Measurements from ENCODE around the gene TTC23L.

TTC23L gene

DNA sequence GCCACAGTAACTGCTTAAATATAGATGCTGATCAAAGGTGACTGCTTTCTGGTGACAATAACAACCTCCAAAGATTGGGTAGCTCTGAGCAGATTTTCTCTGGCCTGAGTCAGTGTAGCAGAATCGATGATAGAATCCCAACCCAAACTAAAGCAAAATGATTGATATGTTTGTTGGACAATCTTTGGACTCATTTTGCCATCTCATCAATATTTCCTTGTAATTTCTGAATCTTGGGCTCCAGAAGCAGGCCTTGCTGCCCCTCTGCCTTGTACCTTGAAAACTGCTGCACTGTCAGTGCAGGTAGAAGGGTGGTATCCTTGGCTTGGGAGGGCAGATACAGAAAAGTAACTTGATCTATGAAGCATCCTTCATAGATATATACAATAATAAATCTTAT lies 18.9 kb downstream of the TTC23L start:
- no peak overlapping the region for H3K4me3 ChIP-seq (ENCODE audit: low read depth, low read length)
- DNase-seq (ENCODE audit: low read depth), result no peak
- TF ChIP-seq, protein P1, sequence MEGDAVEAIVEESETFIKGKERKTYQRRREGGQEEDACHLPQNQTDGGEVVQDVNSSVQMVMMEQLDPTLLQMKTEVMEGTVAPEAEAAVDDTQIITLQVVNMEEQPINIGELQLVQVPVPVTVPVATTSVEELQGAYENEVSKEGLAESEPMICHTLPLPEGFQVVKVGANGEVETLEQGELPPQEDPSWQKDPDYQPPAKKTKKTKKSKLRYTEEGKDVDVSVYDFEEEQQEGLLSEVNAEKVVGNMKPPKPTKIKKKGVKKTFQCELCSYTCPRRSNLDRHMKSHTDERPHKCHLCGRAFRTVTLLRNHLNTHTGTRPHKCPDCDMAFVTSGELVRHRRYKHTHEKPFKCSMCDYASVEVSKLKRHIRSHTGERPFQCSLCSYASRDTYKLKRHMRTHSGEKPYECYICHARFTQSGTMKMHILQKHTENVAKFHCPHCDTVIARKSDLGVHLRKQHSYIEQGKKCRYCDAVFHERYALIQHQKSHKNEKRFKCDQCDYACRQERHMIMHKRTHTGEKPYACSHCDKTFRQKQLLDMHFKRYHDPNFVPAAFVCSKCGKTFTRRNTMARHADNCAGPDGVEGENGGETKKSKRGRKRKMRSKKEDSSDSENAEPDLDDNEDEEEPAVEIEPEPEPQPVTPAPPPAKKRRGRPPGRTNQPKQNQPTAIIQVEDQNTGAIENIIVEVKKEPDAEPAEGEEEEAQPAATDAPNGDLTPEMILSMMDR (conservative IDR thresholded peaks at IDR 0.05; ENCODE audit: low read depth, low read length), result no peak

DNA sequence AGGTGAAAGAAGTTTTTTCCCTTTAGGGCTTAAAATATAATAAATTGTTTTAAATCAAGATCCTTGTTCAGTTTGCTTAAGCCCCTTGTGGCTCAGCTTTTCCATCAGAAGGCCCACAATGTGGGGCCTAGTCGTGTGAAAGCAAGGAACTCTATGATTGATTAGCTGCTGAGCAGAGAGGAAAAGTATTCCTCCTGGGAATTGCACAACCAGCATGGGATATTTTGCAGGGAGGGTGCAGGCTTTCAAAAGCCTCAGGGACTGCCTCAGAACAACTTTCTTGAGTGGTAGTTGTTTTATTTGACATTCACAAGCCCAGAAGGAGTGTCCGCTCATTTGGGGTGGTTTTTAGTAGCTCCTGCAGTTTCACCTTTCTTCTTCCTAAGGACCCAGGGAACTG lies 19.8 kb downstream of the TTC23L start:
- DNase-seq (ENCODE audit: low read depth), result no peak
- TF ChIP-seq, protein P1 (conservative IDR thresholded peaks at IDR 0.05; ENCODE audit: low read depth, low read length), result no peak

DNA sequence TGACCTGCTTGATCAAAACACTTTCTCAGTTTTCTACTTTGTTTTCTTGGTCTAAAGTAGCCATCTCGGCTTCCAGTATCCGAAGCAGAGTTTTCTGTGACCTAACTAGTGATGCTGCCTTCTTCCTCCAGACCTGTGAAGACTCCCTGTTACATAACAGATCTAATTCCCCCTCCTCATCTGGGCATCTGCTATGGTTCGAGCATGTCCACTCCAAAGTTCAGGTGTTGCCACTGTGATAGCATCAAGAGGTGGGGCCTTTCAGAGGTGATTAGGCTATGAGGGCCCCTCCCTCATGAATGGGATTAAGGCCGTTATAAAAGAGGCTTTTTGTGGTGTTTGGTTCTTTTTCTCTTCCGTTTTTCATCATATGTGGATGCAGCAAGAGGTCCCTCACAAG lies 20.3 kb downstream of the TTC23L start:
- H3K4me3 ChIP-seq (ENCODE audit: low read depth, low read length), result no peak overlapping the region
- DNase-seq (ENCODE audit: low read depth), result no peak
- TF ChIP-seq, protein P1 (conservative IDR thresholded peaks at IDR 0.05; ENCODE audit: low read depth, low read length), result no peak

More for the DNA sequence above, 19.8 kb downstream of the TTC23L start:
- no peak overlapping the region for H3K4me3 ChIP-seq (ENCODE audit: low read depth, low read length)

DNA sequence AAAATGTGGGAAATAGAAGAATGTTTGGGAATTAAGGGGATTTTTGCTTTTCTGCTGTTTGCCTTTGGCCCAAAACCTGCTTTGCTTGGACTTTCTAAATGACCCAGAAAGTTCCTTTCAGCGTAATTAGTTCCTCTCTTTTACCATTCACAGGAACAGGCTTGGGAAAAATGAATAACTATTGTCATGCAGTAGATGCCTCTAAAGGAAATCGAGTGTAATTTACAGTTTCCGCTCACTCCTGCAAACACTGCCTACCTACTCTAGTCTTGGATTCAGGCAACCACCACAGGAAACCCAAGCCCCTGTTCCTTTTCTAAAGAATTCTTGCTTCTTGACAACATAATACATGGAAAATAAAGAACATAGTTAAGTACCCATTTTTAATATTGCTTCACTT lies 25.0 kb downstream of the TTC23L start:
- no peak overlapping the region for H3K4me3 ChIP-seq (ENCODE audit: low read depth, low read length)
- DNase-seq (ENCODE audit: low read depth), result no peak
- TF ChIP-seq, protein P1 (conservative IDR thresholded peaks at IDR 0.05; ENCODE audit: low read depth, low read length), result no peak

DNA sequence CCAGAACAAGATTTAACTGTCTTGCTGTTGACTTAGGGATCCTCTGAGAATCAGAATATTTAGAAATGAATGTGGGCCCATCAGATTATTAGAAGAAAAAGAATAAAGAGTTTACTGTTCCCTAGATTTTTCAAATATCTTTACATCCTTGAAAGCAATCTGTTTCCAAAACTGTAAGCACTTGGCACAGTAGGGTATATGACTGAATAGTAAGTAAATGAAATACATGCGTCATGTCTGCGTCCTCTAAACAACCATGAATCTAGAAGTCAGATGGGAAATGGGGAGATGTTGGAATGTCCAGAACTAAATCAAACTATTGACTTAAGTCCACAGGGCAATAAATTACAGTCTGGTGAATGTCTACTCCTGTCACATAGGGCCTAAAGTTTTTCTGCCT lies 26.1 kb downstream of the TTC23L start:
- TF ChIP-seq, protein P1 (conservative IDR thresholded peaks at IDR 0.05; ENCODE audit: low read depth, low read length), result no peak
- H3K4me3 ChIP-seq (ENCODE audit: low read depth, low read length), result no peak overlapping the region
- no peak for DNase-seq (ENCODE audit: low read depth)

DNA sequence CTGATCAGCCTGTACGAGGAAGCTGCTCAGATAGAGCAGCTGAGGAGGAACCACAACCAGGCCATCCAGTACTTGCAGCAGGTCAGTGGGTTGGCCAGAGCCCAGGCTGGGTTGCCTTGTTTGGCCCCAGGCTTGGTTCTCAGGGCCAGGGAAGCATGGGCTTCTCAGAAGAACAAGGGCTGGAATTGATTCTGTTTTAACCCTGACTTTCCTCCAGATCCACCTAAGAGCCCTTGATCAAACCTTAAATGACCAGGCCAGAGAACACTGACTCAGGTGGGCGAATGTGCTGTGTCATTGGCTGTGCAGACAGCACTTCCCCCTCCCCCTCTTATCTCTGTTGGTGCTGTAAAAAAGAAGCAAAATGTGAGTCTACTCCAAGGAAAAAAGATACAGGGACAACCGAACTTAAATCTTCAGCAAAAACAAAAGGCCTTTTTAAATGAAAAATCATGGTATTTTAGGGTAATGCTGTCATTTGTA lies 28.1 kb downstream of the TTC23L start:
- H3K4me3 ChIP-seq (ENCODE audit: low read depth, low read length), result no peak overlapping the region
- no peak for DNase-seq (ENCODE audit: low read depth)
- TF ChIP-seq, protein P1 (conservative IDR thresholded peaks at IDR 0.05; ENCODE audit: low read depth, low read length), result no peak

DNA sequence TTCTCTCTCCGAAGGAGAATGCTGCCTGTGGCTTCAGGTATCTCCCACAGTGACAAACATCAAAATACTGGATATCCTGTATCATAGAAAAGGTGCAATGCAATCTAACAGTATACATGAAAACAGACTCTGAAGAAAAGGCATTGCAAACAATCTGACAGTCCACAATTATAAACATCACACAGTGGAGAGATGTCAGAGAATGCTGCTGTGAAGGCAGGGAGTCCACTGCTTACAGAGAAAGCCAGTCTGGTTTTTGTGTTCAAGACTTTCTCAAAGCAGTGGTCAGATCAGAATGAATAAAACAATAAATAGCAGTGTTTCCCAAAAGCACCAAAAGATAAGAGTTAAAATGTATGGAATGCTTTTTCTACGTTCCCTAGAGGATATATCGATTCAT lies 28.7 kb downstream of the TTC23L start:
- TF ChIP-seq, protein P1 (conservative IDR thresholded peaks at IDR 0.05; ENCODE audit: low read depth, low read length), result no peak
- DNase-seq (ENCODE audit: low read depth), result no peak
- no peak overlapping the region for H3K4me3 ChIP-seq (ENCODE audit: low read depth, low read length)

Measured in choroid plexus epithelial cell (primary cell).